Epithelial cell of esophagus (primary cell): Measurements from ENCODE around the gene CNPY1.

Experiments used
- DNase-seq: peaks from one replicate; pipeline ENCODE4 v3.0.0; 2010; ENCODE audit warnings: low read depth
- H3K4me3 ChIP-seq: 2 replicates; pipeline ENCODE4 v1.5.1; 2011; ENCODE audit warnings: mild to moderate bottlenecking, low read length, control low read depth
- TF ChIP-seq, protein P1 (sequence below): IDR thresholded peaks from 2 replicates; pipeline ENCODE4 v1.5.1; 2011; ENCODE audit warnings: low read depth, mild to moderate bottlenecking, low read length, control low read depth, inconsistent platforms; ENCODE audit not compliant: insufficient read depth; ENCODE audit errors: missing control alignments

CNPY1 gene

DNA sequence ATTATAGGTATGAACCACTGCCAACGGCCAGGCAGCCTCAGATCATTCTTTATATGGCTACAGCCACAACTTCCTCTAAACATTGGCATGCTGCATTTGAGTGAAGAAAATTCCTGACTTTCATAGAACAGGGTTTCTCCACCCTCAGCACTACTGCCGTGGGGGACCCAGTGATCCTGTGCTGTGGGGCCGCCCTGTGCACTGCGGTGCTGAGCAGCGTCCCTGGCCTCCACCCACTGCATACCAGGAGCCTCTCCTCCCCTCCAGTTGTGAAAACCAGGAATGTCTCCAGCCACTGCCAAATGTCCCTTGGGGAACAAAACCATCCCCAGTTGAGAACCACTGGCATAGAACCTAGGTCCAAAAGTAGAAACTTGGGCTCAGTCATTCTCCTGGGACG is 15.8 kb downstream of the CNPY1 start:
- no peak overlapping the region for H3K4me3 ChIP-seq
- TF ChIP-seq, protein P1, sequence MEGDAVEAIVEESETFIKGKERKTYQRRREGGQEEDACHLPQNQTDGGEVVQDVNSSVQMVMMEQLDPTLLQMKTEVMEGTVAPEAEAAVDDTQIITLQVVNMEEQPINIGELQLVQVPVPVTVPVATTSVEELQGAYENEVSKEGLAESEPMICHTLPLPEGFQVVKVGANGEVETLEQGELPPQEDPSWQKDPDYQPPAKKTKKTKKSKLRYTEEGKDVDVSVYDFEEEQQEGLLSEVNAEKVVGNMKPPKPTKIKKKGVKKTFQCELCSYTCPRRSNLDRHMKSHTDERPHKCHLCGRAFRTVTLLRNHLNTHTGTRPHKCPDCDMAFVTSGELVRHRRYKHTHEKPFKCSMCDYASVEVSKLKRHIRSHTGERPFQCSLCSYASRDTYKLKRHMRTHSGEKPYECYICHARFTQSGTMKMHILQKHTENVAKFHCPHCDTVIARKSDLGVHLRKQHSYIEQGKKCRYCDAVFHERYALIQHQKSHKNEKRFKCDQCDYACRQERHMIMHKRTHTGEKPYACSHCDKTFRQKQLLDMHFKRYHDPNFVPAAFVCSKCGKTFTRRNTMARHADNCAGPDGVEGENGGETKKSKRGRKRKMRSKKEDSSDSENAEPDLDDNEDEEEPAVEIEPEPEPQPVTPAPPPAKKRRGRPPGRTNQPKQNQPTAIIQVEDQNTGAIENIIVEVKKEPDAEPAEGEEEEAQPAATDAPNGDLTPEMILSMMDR = no peak
- DNase-seq = no peak

DNA sequence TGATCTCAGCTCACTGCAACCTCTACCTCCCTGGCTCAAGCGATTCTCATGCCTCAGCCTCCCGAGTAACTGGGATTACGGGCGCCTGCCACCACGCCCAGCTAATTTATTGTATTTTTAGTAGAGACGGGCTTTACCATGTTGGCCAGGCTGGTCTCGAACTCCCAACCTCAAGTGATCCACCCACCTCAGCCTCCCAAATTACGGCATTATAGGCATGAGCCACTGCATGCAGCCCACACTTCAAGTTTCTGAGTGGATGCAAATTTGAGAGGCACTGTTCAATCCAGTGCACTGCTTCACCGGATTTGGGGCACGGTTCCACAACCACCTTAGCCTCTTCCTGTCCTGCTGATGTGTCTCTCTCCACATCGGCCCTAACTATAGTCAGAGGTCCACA is 16.5 kb downstream of the CNPY1 start:
- H3K4me3 ChIP-seq = no peak overlapping the region
- DNase-seq = no peak
- TF ChIP-seq, protein P1 = no peak

DNA sequence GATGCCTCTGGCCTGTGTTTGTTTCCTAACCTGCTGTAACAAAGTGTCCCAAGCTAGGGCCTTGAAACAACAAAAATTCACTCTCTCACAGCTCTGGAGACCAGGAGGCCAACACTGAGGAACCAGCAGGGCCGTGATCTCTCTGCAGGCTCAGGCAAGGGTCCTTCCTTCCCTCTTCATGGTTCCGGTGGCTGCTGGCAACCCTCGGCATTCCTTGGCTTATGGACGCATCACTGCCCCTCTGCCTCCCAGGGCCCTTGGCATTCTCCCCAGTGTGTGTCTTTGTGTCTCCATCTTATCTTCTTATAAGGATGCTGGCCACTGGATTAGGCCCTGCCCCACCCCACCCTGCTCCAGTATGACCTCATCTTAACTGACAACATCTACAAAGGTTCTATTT is 17.0 kb downstream of the CNPY1 start:
- H3K4me3 ChIP-seq = no peak overlapping the region
- TF ChIP-seq, protein P1 = no peak
- no peak for DNase-seq

DNA sequence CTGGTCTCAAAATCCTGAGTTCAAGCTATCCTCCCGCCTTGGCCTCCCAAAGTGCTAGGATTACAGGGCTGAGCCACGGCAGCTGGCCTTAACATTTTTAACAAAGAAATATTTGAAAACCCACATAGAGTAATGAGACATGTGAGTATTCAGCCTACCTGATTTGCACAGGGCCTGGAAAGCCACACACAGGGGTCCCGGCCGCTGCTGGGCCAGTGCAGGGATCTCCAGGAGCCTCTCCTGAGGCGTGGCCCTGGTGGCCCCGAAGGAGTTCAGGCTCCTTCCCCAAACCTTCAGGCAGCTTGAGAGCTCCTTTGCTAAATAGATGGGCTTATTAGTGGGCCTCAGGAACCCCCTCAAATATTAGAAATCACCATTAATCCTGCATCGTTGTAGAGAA is 18.7 kb downstream of the CNPY1 start:
- DNase-seq = no peak
- TF ChIP-seq, protein P1 = no peak
- no peak overlapping the region for H3K4me3 ChIP-seq

DNA sequence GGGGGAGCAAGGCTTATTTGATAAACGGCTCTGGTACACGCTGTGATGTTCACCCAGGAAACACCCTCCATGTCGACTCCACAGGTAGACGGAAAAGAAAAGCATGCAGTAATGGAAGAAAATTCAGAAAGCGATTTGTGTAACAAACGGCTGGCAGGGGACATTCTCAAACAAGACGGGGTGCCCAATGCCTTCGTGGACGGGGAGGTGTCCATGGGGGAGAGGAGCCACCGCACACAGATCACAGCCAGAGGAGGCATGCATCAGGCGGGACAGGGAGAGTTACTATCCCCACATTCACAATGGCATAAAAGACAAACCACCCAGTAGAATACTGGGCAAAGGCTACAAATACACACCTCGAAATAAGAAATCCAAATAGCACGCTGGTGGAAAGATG is 20.1 kb downstream of the CNPY1 start:
- H3K4me3 ChIP-seq = no peak overlapping the region
- no peak for DNase-seq
- TF ChIP-seq, protein P1 = no peak

DNA sequence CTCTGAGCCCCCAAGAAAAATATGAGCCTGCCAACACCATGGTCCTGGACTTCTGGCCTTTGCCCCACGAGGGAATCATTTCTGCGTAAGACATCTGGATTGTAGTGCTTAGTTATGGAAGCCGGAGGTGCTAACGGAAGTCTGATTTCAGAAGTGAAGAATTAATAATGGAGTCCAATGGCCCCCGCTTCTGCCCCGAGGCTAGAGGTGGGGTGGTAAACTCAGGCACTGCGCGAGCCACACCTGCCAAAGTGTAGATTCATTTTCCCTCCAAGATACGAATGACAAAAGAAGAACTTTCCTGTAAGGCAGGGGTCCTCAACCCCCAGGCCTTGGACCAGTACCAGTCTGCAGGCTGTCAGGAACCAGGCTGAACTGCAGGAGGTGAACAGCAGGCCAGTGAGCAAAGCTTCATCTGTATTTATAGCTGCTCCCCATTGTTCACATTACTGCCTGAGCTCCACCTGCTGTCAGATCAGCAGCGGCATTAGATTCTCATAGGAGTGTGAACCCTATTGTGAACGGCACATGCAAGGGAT is 22.3 kb downstream of the CNPY1 start:
- TF ChIP-seq, protein P1 = no peak
- H3K4me3 ChIP-seq = no peak overlapping the region
- no peak for DNase-seq

DNA sequence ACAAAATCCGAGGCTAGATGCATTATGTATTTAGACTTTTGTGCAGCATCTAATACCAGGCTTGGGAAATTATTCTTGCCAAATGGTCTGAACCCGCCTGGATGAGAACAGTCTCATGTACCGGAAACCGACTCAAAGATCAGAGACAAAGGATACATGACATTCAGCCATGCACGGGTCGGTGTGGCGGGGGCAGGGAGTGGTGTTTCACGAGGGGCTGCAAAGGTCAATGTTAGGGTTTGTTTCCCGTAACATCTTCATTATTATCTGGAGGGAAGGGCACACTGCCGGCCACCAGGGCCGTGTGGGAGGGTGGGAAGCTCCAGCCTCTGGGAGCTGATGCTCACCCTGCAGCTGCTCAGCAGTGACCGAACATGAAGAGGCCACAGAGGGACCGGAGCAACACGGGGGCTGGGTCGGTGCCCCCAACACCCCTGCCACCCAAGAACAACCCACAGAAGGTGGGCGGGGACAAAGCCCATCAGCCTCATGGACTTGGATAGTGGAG is 23.1 kb downstream of the CNPY1 start:
- no peak for DNase-seq
- TF ChIP-seq, protein P1 = no peak
- H3K4me3 ChIP-seq = no peak overlapping the region
